ENCODE measurements around the gene UNC93A. TPM values are rescaled to one million over a fixed set of nuclear protein-coding genes. Genes with fewer than 3 reads are reported as not detected.
"Not testable (repeated sequence)": the region's sequence is repeated elsewhere in the genome, so short reads cannot be mapped to it uniquely, and the experiment has no call there.

Gene UNC93A
- polyA plus RNA-seq, 1 donor, result not detected

DNA sequence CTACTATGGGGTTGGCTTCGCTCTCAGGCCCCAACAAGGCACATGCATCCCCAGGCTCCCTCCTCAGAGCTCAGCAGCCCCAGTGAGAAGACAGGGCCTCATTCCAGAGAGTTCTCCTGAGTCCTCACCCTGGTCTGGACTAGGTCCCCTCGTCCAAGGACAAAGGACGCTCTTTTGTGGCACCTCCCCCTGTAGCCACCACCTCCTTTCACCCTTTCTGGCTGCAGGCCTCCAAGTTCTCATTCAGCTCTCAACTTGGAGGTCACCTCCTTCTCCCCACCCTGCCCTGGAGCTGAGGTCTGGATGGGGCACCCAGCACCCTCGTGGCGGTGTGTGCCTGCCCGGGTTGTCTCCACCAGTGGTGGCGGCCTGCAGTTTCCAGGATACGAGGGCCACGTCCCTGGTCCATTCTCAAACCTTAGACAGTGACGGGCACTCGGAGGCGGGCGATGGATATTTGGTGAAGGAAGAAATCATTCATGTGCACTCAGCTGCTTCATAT, 2.5 kb downstream of the UNC93A start:
- DNase-seq, result no peak

DNA sequence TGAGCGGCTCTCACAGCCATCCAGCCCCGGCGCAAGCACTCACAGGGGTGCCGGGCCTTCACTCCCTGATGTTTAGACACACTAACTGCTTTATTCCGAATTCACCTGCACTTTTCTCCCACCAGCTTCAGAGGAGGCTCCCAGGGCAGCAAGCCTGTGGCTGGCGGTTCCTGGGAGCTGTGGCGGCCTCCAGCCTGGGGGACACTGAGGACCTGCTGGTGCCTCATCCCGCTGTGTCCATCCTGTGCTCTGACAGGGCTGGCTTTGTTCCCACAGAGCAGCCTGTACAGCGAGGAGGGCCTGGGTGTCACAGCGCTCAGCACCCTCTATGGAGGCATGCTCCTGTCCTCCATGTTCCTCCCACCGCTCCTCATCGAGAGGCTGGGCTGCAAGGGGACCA, 3.1 kb downstream of the UNC93A start:
- no peak for DNase-seq

DNA sequence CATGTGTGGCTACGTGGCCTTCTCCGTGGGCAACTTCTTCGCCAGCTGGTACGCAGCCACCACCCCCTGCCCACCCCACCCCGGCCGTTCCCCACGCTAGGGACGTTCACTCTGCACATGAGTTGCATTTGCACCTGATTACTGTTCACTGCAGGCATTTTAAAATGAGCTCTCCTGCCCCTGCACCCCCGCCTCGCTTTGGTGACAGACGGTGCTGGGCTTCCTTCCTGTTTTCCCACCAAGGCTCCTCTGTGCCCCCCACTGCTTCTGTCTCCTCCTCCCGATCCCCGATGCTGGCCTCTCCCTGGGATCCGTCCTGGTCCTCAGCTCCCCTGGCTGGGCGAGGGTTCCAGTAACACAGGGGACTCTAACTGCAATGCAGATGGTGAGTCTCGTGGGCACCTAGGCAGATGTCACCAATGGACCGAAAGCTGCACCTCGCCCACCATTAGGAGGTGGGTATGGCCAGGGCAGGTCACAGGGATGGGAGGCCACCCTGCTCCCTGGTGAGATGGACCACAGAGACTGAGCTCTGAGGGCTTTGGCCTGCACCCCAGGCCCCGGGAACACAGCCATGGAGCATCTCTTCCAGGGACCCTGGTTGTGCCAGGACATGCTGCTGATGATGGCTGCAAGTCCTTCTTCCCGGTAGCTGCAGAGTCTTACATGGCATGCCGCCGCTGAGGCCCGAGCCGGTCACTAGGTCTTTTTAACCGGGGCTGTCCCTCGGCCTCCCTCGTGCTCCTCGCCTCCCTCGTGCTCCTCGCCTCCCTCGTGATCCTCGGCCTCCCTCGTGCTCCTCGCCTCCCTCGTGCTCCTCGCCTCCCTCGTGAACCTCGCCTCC, 3.8 kb downstream of the UNC93A start:
- no peak for DNase-seq

DNA sequence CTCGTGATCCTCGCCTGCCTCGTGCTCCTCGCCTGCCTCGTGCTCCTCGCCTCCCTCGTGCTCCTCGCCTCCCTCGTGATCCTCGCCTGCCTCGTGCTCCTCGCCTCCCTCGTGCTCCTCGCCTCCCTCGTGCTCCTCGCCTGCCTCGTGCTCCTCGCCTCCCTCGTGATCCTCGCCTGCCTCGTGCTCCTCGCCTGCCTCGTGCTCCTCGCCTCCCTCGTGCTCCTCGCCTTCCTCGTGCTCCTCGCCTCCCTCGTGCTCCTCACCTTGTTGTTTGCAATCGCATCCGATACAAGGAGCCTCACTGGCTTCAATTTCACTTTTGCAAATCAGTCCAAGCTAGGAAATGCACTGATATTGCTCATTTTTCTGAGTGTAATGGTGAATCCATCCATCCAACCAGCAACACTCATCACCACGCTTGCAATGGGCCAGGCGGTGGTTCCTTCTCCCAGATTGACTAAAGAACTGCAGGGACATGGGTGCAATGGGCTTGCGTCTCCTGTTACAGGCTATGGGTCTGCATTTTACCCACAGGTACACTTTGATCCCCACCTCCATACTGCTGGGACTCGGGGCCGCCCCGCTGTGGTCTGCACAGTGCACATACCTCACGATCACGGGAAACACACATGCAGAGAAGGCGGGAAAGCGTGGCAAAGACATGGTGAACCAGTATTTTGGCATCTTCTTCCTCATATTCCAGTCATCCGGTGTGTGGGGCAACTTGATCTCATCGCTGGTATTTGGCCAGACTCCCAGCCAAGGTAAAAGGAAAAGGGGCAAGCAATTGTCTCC, 4.6 kb downstream of the UNC93A start:
- DNase-seq, result no peak

DNA sequence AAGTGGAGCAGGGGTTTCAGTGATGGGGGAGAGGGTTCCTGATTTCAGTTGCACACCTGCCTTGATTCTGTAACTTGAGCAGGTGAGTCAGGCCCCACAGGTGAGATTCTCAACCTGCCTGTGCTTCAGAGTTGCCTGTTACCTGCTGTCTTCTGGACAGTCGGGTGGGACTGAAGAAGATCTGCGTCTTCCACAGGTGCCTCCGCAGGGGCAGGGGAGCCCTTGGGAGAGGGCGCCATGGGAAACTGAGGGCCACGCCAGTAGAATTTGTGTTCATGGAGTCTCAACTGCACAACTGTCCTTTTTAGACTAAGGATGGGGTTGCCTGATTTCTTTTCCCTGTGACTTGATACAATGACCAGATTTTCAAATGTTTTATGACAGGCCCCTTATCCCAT, 5.2 kb downstream of the UNC93A start:
- no peak for DNase-seq

DNA sequence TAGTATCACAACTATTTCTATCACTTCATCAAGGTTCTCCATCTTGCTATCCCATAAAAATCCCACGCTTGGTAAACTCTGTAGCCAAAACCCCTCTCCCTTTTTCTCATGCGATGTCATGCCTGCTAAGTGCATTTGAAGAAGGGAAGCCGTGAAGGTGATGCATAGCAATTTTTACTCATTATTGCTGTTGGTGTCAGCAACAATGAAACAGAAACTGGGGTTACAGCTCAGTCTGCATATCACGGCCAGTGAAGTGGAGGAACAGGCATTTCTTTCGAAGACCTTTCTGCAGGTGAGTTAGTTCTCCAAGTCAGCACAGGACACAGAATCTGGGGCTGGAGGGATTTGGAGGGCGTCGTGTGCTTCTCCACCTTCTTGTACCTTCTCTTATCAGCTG, 5.8 kb downstream of the UNC93A start:
- no peak for DNase-seq

DNA sequence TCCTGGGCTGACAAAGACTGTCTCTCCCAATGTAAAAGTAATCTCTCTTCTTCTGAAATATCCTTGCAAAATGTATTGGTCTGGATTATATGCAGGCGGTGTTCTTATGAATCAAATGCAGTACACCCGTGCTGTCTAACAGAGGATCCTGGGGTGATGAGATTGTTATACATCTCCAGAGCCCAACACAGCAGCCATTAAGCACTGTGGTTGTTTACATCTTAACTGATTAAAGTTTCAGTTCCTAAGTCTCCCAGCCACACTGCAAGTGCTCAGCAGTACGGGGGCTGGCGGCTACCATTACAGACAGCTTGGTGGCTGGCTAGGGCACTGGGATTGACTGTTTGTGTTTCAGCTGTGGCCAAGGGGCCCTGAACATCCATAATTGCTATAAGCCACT, 7.0 kb downstream of the UNC93A start:
- no peak for DNase-seq

DNA sequence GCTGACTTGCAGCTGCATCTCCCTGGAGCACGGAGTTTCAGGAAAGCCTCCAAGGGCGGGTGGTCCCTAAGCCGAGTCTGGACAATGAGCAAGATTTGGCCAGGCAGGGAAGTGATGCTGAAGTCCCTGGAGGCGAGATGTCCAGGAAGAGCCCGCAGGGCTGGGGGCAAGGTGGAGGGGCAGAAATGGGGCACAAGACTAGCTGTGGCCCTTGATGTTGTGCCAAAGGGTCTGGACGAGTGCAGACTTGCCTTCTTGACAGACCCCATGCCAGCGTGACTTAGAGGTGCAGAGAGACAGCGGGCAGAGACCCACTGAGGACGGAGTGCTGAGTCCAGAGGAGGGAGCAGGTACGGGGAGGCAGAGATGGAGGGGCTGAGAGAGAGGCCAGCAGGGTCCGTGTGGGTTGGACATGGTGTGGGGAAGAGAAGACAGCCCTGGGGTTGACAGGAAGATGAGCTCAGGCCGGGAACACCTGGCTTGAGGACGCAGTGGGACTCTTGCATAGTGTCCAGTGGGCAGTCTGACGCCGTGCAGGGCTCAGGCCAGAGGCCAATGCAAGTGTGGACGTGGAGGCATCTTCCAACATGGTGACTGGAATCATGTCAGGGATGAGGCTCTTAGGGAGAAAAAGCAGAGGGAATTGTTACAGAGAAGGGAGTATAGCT, 8.7 kb downstream of the UNC93A start:
- DNase-seq, result no peak

DNA sequence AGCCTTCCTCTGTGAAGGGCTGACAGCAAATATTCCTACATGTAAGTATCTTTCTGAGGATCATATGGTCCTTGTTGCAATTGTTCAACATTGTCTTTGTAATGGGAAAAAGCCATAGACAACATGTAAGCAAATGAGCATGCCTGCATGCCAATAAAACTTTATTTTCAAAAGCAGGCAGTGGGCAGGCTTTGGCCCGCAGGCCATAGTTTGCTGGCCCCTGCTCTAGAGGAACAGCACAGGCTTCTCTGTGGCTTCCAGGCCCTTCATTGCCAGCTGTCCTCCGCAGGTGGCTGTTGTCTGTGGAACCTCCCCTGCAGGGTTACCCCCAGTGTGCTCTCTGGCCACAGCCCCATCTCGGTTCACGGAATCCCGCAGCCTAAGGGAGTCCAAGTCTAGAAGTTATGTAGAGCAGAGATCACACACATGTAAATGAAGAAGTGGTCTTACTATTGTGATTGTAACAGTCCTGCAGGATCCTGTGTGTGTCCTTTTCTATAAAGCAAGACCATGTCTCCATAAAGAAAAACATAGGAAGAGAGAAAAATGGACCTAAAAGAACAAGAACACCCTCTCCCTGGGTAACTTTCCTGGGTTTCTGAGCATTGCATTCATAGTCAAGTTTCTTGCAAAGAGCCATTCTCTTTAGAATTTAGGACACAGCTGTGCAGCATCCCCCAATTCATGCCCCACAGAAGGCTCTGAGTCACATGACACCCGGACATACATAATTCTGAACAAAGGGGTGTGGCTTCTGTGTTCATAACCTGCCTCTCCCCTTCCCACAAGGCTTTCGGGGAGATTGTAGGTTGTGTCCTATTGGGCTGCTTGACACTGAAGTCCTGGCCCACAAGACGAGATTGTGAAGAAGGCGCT, 10.0 kb downstream of the UNC93A start:
- DNase-seq, result no peak

DNA sequence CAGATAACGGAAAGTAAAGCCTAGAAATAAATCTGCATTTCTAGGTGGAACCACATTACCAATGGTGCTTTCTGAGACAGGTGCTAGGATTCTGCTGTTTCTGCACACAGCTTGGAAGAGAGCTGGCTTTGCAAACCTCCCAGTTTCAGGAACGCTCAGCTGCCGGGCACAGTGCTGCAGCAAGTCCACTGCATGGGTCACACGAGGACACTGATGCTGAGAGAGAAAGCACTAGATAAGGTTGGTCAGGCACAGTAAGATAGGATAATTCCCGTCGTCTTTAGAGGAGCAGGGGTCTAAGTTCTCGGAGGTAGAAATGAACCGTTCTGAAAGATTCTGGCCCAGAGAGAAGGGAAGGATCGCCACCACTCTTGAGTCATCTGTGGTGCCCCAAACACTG, 11.0 kb downstream of the UNC93A start:
- no peak for DNase-seq

DNA sequence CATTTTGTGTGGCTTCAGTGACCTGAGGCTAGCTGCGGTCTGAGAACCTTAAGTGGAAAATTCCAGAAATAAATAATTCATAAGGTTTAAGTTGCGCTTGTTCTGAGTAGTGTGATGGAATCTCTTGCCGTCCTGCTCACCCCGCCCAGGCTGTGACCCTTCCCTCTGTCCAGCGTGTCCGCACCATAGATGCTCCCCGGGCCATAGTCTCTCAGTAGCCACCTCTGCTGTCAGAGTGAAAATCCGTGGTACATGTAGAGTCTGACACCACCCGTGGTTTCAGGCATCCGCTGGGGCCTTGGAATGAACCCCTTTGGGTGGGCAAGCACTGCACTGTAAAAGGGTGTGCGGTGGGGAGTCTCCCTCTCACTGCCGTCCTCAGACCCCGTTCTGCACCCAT, 11.7 kb downstream of the UNC93A start:
- no peak for DNase-seq

DNA sequence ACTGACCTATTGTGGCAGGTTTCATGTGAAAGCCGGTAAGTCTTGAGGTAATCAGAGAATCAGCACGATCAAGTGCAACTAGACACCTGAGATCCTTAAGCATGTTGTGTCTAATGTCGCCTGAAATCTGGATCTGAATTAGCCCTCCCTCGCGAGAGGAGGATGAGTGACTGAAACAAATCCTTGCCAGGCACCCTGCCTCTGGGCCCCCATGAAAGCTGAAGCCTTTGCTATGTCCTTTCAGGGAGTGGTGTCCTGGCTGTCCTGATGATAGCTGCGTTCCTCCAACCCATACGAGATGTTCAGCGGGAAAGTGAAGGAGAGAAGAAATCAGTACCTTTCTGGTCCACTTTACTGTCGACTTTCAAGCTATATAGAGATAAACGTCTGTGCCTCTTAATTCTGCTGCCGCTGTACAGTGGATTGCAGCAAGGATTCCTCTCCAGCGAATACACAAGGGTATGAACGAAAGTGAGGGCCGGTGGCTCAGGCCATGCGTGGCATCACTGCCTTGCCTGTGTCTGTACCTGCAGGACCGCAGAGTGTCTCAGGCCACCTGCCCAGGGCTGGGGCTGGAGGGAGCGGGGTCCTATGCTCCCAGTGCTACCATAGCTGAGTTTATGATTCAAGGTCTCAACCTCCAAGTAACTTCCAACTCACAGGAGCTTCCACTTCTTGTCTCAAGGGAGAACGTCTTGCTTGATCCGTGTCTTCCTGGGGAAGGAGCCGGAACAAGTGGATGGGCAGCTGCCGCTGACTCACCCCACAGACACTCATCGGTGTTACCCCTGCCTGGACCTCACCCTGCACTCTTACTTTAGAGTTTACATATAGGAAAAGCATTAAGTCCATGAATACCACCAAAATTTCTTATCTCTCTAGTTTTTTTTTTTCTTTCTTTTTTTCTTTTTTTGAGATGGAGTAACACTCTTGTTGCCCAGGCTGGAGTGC, 12.8 kb downstream of the UNC93A start:
- DNase-seq, result no peak

DNA sequence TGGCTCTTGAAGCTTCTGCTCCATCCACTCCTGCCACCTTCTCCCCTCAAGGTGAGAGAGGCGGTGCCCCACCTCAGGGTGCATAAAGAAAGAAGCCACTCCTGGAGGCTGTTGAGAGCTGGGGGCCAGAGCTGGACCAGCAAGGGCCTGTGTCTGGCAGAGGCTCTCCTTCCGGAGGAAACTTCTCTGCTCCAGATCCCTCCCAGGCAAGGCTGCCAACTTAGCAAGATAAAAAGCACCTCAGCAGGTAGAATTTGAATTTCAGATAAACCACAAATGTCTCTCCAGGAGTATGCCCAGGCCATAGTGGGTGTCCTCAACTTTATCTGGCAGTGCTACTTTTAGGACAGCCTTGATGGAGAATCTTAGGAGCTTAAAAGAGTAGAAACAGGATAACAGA, 13.8 kb downstream of the UNC93A start:
- DNase-seq, result no peak

DNA sequence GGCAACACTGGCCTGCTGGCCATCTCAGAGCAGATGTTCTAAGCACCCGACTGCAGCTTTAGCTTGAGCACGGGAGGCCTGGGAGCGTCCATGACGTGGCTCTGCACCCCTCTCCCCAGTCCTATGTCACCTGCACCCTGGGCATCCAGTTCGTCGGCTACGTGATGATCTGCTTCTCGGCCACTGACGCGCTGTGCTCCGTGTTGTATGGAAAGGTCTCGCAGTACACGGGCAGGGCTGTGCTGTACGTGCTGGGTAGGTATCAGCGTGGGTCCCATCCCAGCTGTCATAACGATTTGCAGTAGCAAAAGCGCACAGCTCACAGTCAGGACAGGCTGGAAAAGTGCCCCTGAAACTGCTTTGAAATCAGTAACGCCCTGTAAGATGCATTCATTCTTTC, 14.7 kb downstream of the UNC93A start:
- no peak for DNase-seq

DNA sequence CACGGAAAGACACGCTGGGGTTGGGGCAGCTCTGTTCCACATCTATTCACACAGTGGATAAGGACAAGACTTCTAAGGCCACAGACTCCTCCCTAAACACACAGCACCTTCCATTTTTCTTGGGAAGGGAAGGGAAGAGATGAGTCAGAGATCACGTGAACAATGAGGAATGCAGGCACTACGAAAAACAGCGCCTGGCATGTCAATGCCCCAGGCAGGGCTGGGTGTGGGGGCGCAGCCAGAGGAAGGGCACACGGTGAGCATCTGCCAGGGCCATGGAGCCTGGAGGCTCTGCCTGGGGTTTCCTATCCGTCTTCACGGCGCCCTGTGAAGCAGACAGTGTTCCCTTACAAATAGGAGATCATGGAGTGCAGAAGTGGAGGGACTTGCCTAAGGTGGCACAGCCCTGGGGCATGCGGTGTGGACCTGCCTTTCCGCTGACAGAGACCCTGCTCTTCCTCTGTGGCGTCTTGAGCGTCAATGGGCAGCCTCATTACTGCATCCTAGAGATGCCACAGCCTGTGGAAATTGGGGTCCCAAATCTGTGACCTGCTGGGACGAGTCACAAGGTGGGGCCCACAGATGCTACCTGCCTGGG, 15.4 kb downstream of the UNC93A start:
- DNase-seq, result no peak

DNA sequence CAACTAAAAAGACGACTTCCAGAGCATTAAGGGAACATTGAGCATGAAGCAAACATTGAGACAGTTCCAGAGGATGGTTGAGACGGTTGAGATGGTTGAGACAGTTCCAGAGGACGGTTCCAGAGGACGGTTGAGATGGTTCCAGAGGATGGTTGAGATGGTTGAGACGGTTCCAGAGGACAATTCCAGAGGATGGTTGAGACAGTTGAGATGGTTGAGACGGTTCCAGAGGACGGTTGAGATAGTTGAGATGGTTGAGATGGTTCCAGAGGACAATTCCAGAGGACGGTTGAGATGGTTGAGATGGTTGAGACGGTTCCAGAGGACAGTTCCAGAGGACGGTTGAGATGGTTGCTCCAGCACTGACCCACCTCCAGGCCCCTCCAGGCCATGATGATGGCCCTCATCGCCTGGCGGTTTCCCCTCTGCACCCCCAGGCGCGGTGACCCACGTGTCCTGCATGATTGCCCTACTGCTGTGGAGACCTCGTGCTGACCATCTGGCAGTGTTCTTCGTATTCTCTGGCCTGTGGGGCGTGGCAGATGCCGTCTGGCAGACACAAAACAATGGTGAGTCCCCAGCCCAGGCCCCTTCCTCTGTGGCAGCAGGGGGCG, 16.3 kb downstream of the UNC93A start:
- no peak for DNase-seq

DNA sequence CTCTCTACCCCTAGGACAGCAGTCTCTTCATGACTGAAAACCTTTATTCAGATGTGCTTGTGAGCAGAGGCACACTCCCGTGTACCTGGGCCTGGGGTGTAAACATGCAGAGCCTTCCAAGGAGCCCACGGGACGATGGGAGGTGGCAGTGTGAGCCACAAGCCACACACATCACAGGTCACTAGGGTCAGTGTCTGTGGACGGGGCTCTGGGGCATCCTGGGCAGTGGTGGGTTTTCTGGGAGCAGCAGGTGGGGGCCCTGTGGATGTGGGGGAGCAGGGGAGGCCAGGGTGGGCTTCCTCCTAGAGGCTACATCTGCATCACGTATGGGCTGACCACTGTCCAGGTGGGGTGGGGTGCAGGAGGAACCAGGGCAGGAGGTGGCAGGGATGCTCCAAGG, 17.1 kb downstream of the UNC93A start:
- DNase-seq, result no peak

DNA sequence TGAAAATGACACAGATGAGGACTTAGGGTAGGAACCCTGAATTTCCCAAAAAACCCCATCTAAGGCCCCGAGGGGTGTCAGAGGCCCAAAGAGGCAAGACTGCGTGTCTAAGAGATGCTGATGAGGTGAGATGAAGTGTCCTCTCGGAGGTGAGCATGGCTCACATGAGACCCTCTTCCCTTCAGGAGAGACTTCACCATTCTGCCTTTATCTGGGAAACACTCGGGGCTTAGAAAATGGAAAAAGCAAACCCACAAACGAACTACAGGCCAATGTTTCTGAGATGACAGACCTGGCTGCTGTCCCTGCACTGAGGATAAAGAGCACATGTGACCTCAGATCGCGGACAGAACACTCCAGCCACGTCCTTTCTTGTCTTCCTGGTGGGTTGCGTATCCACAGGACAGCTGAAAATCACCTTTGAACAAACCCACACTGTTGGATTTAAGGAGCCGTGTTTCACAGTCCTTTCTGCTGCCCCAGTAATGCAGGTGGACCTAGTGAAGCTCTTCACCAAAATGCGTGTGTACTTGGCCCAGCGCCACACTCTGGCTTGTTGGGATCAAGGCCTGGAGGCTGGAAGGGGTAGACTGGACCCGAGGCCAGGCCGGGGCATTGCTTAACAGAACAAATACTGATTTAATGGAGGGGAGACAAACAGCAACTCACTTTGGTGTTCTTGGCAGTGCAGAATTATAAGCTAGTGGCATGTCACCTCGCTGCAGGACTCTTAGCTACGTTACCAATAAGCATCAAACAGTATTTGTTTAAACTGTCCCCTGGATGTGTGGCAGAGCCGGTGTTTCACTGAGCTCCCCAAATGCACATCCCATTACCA, 18.5 kb downstream of the UNC93A start:
- not testable (repeated sequence) for DNase-seq

DNA sequence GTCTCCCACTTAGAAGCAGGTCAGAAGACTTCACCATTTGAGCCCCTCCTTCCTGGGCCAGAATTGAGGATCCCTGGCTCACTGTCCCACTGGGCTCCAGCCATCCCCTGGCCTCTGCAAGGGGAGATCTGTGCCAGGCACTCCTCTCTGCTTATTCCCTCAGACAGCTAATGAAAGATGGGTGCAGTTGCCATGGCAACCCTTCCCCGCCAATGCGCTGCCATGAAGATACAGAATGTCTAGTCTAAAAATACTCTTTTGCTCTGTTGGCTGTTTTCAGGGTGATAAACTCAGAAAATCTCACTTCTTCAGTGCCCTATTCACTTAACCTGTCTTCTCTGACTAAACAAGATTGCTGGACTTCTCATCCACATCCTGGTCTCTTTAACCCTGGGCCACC, 20.2 kb downstream of the UNC93A start:
- DNase-seq, result no peak

Measured in hindlimb muscle (tissue), 1 donor.